NCI-H1092 treated with DMSO at 0.1 percent for 48 hours (cell line): Measurements from ENCODE around the gene SLC6A14.

Experiments used
- DNase-seq: peaks from one replicate; lab custom pipeline; 2025; lab: John Stamatoyannopoulos, UW

SLC6A14 gene

GRCh38 chrX:116436358-116436816 is at the start of gene SLC6A14:
Gene SLC6A14, plus strand, starts transcription at chrX:116436606. Its CDS starts 104 bp downstream, at chrX:116436710.
- DNase-seq, result no peak

GRCh38 chrX:116395752-116396151 is 40.7 kb upstream of the SLC6A14 start:
- no peak for DNase-seq

GRCh38 chrX:116399681-116400080 is 36.7 kb upstream of the SLC6A14 start:
- DNase-seq, result no peak

- no peak for DNase-seq
Measured at GRCh38 chrX:116409219-116409618, 27.2 kb upstream of the SLC6A14 start.

- no peak for DNase-seq
Measured at GRCh38 chrX:116413273-116413672, 23.1 kb upstream of the SLC6A14 start.

GRCh38 chrX:116417214-116417613 is 19.2 kb upstream of the SLC6A14 start:
- DNase-seq, result no peak

GRCh38 chrX:116417968-116418367 is 18.4 kb upstream of the SLC6A14 start:
- DNase-seq, result no peak

- DNase-seq, result no peak
Measured at GRCh38 chrX:116427978-116428377, 8.4 kb upstream of the SLC6A14 start.

GRCh38 chrX:116435597-116435996 is 809 bp upstream of the SLC6A14 start:
- DNase-seq, result no peak

- DNase-seq, result no peak
Measured at GRCh38 chrX:116449156-116449555, 12.8 kb downstream of the SLC6A14 start.

GRCh38 chrX:116462822-116463221 is 26.4 kb downstream of the SLC6A14 start, which contains the start of gene CT83:
Gene CT83, minus strand, starts transcription at chrX:116462976. Its CDS starts 120 bp downstream, at chrX:116462856.
- no peak for DNase-seq

- DNase-seq, result no peak
Measured at GRCh38 chrX:116480059-116480458, 43.7 kb downstream of the SLC6A14 start.

GRCh38 chrX:116490104-116490503 is 53.7 kb downstream of the SLC6A14 start:
- peak; percentile 23 for DNase-seq

GRCh38 chrX:116493271-116493670 is 56.9 kb downstream of the SLC6A14 start:
- no peak for DNase-seq

- DNase-seq, result no peak
Measured at GRCh38 chrX:116499780-116500179, 63.4 kb downstream of the SLC6A14 start.
